ENCODE data around the gene CFAP20DC.

Gene CFAP20DC

DNA sequence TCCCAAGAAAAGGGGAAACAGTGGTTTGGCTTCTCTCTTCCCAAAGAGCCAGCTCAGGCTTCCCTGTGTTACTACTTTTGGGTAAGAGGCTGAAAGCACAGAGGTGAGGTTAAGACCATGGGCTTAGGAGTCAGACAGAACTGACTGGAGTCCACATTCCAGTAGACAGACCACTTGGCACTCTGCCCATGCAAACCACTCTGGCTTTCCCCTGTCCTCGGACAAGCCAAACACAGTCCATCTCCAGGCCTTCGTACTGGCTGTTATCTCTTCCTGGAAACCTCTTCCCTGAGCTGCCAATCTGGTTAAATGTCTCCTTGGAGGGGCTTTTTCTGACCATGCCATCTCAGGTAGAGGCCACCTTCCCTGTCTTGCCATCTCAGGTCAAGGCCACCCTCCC is 330.1 kb downstream of the CFAP20DC start:
- peaks cover 9% of the 10 kb centered on the region for H3K4me1 ChIP-seq (ENCODE audit: control insufficient read depth, insufficient read depth, low read length)
- H3K27ac ChIP-seq (ENCODE audit: extremely low read depth, low read depth, low read length) = no peak overlapping the region
- no peaks in the 10 kb centered on the region for H3K9me3 ChIP-seq (ENCODE audit: control insufficient read depth, insufficient read depth, low read depth, low read length)
- no peak overlapping the region for H3K4me3 ChIP-seq (ENCODE audit: low read depth, low read length)
- CTCF ChIA-PET = interaction anchor here (1.0 kb wide), 1 partner anchor 27 kb away, joined by 3 read pairs; no protein-coding TSS in a partner anchor
- TF ChIP-seq ZNF311 (tag by site-specific recombination; IDR thresholded peaks at IDR 0.05; ENCODE audit: borderline replicate concordance) = no peak
- TF ChIP-seq, protein P1, sequence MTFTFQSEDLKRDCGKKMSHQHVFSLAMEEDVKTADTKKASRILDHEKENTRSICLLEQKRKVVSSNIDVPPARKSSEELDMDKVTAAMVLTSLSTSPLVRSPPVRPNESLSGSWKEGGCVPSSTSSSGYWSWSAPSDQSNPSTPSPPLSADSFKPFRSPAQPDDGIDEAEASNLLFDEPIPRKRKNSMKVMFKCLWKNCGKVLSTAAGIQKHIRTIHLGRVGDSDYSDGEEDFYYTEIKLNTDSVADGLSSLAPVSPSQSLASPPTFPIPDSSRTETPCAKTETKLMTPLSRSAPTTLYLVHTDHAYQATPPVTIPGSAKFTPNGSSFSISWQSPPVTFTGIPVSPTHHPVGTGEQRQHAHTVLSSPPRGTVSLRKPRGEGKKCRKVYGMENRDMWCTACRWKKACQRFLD (tag by site-specific recombination; IDR thresholded peaks at IDR 0.05) = no peak
- TF ChIP-seq, protein P2, sequence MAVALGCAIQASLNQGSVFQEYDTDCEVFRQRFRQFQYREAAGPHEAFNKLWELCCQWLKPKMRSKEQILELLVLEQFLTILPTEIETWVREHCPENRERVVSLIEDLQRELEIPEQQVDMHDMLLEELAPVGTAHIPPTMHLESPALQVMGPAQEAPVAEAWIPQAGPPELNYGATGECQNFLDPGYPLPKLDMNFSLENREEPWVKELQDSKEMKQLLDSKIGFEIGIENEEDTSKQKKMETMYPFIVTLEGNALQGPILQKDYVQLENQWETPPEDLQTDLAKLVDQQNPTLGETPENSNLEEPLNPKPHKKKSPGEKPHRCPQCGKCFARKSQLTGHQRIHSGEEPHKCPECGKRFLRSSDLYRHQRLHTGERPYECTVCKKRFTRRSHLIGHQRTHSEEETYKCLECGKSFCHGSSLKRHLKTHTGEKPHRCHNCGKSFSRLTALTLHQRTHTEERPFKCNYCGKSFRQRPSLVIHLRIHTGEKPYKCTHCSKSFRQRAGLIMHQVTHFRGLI (tag by site-specific recombination; IDR thresholded peaks at IDR 0.05) = no peak
- no peak for TF ChIP-seq ZNF777 (tag by site-specific recombination; IDR thresholded peaks at IDR 0.05; ENCODE audit: borderline replicate concordance)
- TF ChIP-seq ZNF426 (tag by site-specific recombination; IDR thresholded peaks at IDR 0.05) = no peak
- TF ChIP-seq, protein P3, sequence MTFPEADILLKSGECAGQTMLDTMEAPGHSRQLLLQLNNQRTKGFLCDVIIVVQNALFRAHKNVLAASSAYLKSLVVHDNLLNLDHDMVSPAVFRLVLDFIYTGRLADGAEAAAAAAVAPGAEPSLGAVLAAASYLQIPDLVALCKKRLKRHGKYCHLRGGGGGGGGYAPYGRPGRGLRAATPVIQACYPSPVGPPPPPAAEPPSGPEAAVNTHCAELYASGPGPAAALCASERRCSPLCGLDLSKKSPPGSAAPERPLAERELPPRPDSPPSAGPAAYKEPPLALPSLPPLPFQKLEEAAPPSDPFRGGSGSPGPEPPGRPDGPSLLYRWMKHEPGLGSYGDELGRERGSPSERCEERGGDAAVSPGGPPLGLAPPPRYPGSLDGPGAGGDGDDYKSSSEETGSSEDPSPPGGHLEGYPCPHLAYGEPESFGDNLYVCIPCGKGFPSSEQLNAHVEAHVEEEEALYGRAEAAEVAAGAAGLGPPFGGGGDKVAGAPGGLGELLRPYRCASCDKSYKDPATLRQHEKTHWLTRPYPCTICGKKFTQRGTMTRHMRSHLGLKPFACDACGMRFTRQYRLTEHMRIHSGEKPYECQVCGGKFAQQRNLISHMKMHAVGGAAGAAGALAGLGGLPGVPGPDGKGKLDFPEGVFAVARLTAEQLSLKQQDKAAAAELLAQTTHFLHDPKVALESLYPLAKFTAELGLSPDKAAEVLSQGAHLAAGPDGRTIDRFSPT (tag by site-specific recombination; IDR thresholded peaks at IDR 0.05) = no peak
- TF ChIP-seq ZNF211 (tag by site-specific recombination; IDR thresholded peaks at IDR 0.05; ENCODE audit: low read depth) = no peak
- TF ChIP-seq, protein P4, sequence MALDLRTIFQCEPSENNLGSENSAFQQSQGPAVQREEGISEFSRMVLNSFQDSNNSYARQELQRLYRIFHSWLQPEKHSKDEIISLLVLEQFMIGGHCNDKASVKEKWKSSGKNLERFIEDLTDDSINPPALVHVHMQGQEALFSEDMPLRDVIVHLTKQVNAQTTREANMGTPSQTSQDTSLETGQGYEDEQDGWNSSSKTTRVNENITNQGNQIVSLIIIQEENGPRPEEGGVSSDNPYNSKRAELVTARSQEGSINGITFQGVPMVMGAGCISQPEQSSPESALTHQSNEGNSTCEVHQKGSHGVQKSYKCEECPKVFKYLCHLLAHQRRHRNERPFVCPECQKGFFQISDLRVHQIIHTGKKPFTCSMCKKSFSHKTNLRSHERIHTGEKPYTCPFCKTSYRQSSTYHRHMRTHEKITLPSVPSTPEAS (tag by site-specific recombination; IDR thresholded peaks at IDR 0.05) = no peak
- TF ChIP-seq, protein P5, sequence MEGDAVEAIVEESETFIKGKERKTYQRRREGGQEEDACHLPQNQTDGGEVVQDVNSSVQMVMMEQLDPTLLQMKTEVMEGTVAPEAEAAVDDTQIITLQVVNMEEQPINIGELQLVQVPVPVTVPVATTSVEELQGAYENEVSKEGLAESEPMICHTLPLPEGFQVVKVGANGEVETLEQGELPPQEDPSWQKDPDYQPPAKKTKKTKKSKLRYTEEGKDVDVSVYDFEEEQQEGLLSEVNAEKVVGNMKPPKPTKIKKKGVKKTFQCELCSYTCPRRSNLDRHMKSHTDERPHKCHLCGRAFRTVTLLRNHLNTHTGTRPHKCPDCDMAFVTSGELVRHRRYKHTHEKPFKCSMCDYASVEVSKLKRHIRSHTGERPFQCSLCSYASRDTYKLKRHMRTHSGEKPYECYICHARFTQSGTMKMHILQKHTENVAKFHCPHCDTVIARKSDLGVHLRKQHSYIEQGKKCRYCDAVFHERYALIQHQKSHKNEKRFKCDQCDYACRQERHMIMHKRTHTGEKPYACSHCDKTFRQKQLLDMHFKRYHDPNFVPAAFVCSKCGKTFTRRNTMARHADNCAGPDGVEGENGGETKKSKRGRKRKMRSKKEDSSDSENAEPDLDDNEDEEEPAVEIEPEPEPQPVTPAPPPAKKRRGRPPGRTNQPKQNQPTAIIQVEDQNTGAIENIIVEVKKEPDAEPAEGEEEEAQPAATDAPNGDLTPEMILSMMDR (tag by site-specific recombination; IDR thresholded peaks at IDR 0.05) = no peak
- TF ChIP-seq, protein P6, sequence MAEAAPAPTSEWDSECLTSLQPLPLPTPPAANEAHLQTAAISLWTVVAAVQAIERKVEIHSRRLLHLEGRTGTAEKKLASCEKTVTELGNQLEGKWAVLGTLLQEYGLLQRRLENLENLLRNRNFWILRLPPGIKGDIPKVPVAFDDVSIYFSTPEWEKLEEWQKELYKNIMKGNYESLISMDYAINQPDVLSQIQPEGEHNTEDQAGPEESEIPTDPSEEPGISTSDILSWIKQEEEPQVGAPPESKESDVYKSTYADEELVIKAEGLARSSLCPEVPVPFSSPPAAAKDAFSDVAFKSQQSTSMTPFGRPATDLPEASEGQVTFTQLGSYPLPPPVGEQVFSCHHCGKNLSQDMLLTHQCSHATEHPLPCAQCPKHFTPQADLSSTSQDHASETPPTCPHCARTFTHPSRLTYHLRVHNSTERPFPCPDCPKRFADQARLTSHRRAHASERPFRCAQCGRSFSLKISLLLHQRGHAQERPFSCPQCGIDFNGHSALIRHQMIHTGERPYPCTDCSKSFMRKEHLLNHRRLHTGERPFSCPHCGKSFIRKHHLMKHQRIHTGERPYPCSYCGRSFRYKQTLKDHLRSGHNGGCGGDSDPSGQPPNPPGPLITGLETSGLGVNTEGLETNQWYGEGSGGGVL (tag by site-specific recombination; IDR thresholded peaks at IDR 0.05) = no peak
- TF ChIP-seq ZNF555 (tag by site-specific recombination; conservative IDR thresholded peaks at IDR 0.05) = no peak
- TF ChIP-seq ZNF549 (tag by site-specific recombination; IDR thresholded peaks at IDR 0.05) = no peak
- TF ChIP-seq ZNF701 (tag by site-specific recombination; IDR thresholded peaks at IDR 0.05) = no peak
- POLR2A ChIA-PET = no interaction called here
- H3K36me3 ChIP-seq (ENCODE audit: control insufficient read depth in 2 of 2, insufficient read depth in 1 of 2, low read length in 2 of 2) = no peaks in the 10 kb centered on the region

DNA sequence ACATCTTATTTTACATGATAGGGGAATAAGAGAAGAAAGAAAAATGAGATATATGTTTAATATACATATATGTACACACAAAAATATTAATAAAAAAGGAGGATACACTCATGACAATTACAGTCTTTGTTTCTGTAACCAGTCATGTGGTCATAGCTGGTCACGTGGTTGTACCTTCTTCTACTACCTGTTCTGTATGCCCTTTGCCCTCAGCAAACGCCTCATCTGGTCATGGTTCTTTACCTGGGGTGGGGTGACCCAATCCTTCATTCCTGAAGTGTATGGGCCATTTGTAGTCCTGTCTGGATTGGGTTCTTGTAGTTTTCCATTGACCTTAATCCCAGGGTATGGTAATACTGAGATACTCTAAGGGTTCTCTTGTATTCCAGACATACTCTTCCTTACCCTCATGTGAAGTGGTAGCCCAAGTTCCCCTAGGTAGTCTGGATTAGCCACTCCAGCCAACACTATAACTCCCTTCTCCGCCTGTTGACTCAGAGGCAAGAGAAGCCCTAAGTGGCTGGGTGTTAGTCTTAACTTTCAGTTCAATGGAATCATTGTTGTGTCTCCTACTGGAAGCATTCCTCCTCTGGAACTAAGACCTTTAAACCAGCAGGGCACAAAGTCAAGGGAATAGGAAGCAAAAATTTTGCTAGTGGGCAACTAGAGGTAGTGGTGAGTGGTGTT is 336.0 kb downstream of the CFAP20DC start:
- Histone ChIP-seq H3K9me3 (ENCODE audit: control insufficient read depth, insufficient read depth, low read depth, low read length) (no peaks in the 10 kb centered on the region), H3K36me3 (ENCODE audit: control insufficient read depth in 2 of 2, insufficient read depth in 1 of 2, low read length in 2 of 2) (no peaks in the 10 kb centered on the region), H3K4me3 (ENCODE audit: low read depth, low read length) (no peak overlapping the region), H3K4me1 (ENCODE audit: control insufficient read depth, insufficient read depth, low read length) (no peaks in the 10 kb centered on the region), H3K27ac (ENCODE audit: extremely low read depth, low read depth, low read length) (no peak overlapping the region)
- ChIA-PET POLR2A (no interaction called here), CTCF (no interaction called here)
- TF ChIP-seq ZNF391 (tag by site-specific recombination; IDR thresholded peaks at IDR 0.05; ENCODE audit: borderline replicate concordance, low read depth) (no peak), ZNF37A (tag by site-specific recombination; IDR thresholded peaks at IDR 0.05) (no peak), ZNF239 (tag by site-specific recombination; IDR thresholded peaks at IDR 0.05) (no peak)
- TF ChIP-seq, protein P7, sequence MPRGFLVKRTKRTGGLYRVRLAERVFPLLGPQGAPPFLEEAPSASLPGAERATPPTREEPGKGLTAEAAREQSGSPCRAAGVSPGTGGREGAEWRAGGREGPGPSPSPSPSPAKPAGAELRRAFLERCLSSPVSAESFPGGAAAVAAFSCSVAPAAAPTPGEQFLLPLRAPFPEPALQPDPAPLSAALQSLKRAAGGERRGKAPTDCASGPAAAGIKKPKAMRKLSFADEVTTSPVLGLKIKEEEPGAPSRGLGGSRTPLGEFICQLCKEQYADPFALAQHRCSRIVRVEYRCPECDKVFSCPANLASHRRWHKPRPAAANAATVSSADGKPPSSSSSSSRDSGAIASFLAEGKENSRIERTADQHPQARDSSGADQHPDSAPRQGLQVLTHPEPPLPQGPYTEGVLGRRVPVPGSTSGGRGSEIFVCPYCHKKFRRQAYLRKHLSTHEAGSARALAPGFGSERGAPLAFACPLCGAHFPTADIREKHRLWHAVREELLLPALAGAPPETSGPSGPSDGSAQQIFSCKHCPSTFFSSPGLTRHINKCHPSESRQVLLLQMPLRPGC (tag by site-specific recombination; IDR thresholded peaks at IDR 0.05) = no peak

Measured in HEK293 (cell line).